Activated CD8-positive, alpha-beta T cell treated with anti-CD3 and anti-CD28 coated beads for 36 hours (primary cell): Measurements from ENCODE around the gene PARK7. TPM values are rescaled to one million over a fixed set of nuclear protein-coding genes. Genes with fewer than 3 reads are reported as not detected.

Experiments
- ATAC-seq: fragments of 200-7000 bp; cut with Tn5 transposase; one replicate; pipeline ENCODE4 v1.10.0; 2021; ENCODE audit warnings: mild to moderate bottlenecking, moderate library complexity
- CTCF ChIA-PET: fragments of 350-600 bp; sonication (Branson Sonifier 250); formaldehyde crosslinking; loops from one replicate; lab custom pipeline; 2021; ENCODE audit warnings: antibody characterized with exemption; lab: Charles Lee
- POLR2A ChIA-PET: fragments of 350-600 bp; sonication (Branson Sonifier 250); formaldehyde crosslinking; loops from one replicate; lab custom pipeline; 2021; ENCODE audit warnings: antibody characterized with exemption; lab: Charles Lee
- DNase-seq: peaks from one replicate; pipeline ENCODE4 v3.0.0-alpha.2; 2020
- H3K27ac Mint-ChIP-seq: one replicate; pipeline ENCODE4 v1.8.0; 2021; ENCODE audit warnings: mild to moderate bottlenecking, mixed read lengths
- H3K27me3 Mint-ChIP-seq: one replicate; pipeline ENCODE4 v1.8.0; 2021; ENCODE audit warnings: mixed read lengths
- H3K36me3 Mint-ChIP-seq: one replicate; pipeline ENCODE4 v1.8.0; 2021; ENCODE audit warnings: low read depth, mixed read lengths
- H3K4me1 Mint-ChIP-seq: one replicate; pipeline ENCODE4 v1.8.0; 2021; ENCODE audit warnings: low read depth, mixed read lengths
- H3K4me3 Mint-ChIP-seq: one replicate; pipeline ENCODE4 v1.8.0; 2021; ENCODE audit warnings: mild to moderate bottlenecking, moderate library complexity, mixed read lengths
- H3K9me3 Mint-ChIP-seq: one replicate; pipeline ENCODE4 v1.8.0; 2021; ENCODE audit warnings: mixed read lengths
- CTCF ChIP-seq: fragments of 200-600 bp; IDR thresholded peaks from one replicate; pipeline ENCODE4 v1.8.0; 2022; ENCODE audit warnings: antibody characterized with exemption, mild to moderate bottlenecking
- intact Hi-C: fragments of 100-400 bp; cut with micrococcal nuclease; formaldehyde crosslinking; loops from one replicate; pipeline ENCODE4 v1.10.0; 2022
- total RNA-seq, 2 experiments: library from RNA; stranded (reverse); gene quantifications; one replicate each; pipeline ENCODE4 v1.2.3, GENCODE V29; 2021

PARK7 gene
- total RNA-seq, 2 experiments from 2014 or later, result 539 to 552 TPM

- DNase-seq (no peak), ATAC-seq (no peak)
- peaks cover 29% of the 10 kb centered on the region for H3K27me3 Mint-ChIP-seq
- H3K36me3 Mint-ChIP-seq, result no peaks in the 10 kb centered on the region
- CTCF ChIA-PET, result interaction anchor here (2.3 to 3.0 kb wide), 2 partner anchors 9 to 291 kb away, joined by 11 to 20 read pairs; no protein-coding TSS in a partner anchor
- peaks cover 12% of the 10 kb centered on the region for H3K4me1 Mint-ChIP-seq
- no peak overlapping the region for H3K4me3 Mint-ChIP-seq
- no peaks in the 10 kb centered on the region for H3K9me3 Mint-ChIP-seq
- H3K27ac Mint-ChIP-seq, result no peak overlapping the region
- no peak for TF ChIP-seq CTCF
- intact Hi-C loops, result no loop called here
- POLR2A ChIA-PET, result no interaction called here
Observed at GRCh38 chr1:8024329-8024728, 62.8 kb downstream of the PARK7 start.

GRCh38 chr1:8025061-8025670 lies 63.7 kb downstream of the PARK7 start:
- no peak for TF ChIP-seq CTCF

GRCh38 chr1:8025671-8026144 lies 64.2 kb downstream of the PARK7 start:
- H3K27me3 Mint-ChIP-seq, result peaks cover 32% of the 10 kb centered on the region
- no peaks in the 10 kb centered on the region for H3K36me3 Mint-ChIP-seq
- no peak for TF ChIP-seq CTCF
- DNase-seq (peak; percentile 7), ATAC-seq (peak; percentile 14)
- no peak overlapping the region for H3K27ac Mint-ChIP-seq
- H3K4me1 Mint-ChIP-seq, result peaks cover 9% of the 10 kb centered on the region
- POLR2A ChIA-PET, result no interaction called here
- intact Hi-C loops, result loop anchor here (5.0 kb wide), 1 partner anchor 292 kb away; the partner anchor contains the start of gene SLC45A1
- H3K4me3 Mint-ChIP-seq, result peak overlapping the region; percentile 79
- no peaks in the 10 kb centered on the region for H3K9me3 Mint-ChIP-seq
- CTCF ChIA-PET, result interaction anchor here (2.3 kb wide), 1 partner anchor 289 kb away, joined by 11 read pairs; no protein-coding TSS in a partner anchor

More at GRCh38 chr1:8025061-8025670, 63.7 kb downstream of the PARK7 start:
- peak overlapping the region; percentile 47 for H3K27ac Mint-ChIP-seq
- peak overlapping the region; percentile 79 for H3K4me3 Mint-ChIP-seq
- ChIA-PET CTCF (interaction anchor here (2.3 to 3.0 kb wide), 2 partner anchors 10 to 290 kb away, joined by 11 to 20 read pairs; no protein-coding TSS in a partner anchor), POLR2A (no interaction called here)
- DNase-seq (no peak), ATAC-seq (no peak)
- peaks cover 29% of the 10 kb centered on the region for H3K27me3 Mint-ChIP-seq
- H3K36me3 Mint-ChIP-seq, result no peaks in the 10 kb centered on the region
- intact Hi-C loops, result loop anchor here (5.0 kb wide), 1 partner anchor 292 kb away; the partner anchor contains the start of gene SLC45A1
- H3K9me3 Mint-ChIP-seq, result no peaks in the 10 kb centered on the region
- H3K4me1 Mint-ChIP-seq, result peaks cover 9% of the 10 kb centered on the region

GRCh38 chr1:8026153-8026975 lies 64.9 kb downstream of the PARK7 start, which contains the start of gene ERRFI1:
ERRFI1 (minus strand) TSS chr1:8026309; CDS start chr1:8015619, 10,690 bp downstream.
- no peaks in the 10 kb centered on the region for H3K36me3 Mint-ChIP-seq
- ChIA-PET POLR2A (no interaction called here), CTCF (interaction anchor here (2.6 kb wide), 1 partner anchor 11 kb away, joined by 17 read pairs; no protein-coding TSS in a partner anchor)
- ATAC-seq, result peak; percentile 96
- peaks cover 9% of the 10 kb centered on the region for H3K4me1 Mint-ChIP-seq
- intact Hi-C loops, result loop anchor here (5.0 kb wide), 1 partner anchor 291 kb away; the partner anchor contains the start of gene SLC45A1
- peak within 1 kb of the TSS; percentile 79 for H3K4me3 Mint-ChIP-seq
- H3K27me3 Mint-ChIP-seq, result peaks cover 32% of the 10 kb centered on the region
- TF ChIP-seq CTCF, result no peak
- peak; percentile 89 for DNase-seq
- H3K27ac Mint-ChIP-seq, result peak within 1 kb of the TSS; percentile 47
- no peaks in the 10 kb centered on the region for H3K9me3 Mint-ChIP-seq
